ENCODE measurements around the gene C17orf107. TPM values are rescaled to one million over a fixed set of nuclear protein-coding genes. Genes with fewer than 3 reads are reported as not detected.

C17orf107 gene
- total RNA-seq, 1 donor from 2014 or later: 2.3 TPM

DNA sequence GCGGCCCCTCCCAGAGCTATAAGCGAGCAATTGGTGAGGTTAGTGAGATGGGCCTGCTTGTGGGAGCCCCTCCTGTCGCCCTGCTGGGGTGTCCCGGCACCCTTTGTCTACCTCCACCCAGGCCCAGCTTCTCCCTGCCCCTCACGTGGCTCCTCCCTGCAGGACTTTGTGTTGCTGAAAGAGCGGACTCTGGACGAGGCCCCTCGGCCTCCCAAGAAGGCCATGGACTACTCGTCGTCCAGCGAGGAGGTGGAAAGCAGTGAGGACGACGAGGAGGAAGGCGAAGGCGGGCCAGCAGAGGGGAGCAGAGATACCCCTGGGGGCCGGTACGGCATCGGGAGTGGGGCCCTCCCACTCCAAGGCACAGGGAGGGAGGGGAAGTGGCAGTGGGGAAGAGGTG, 6.1 kb upstream of the C17orf107 start:
- Histone ChIP-seq H3K27me3 (ENCODE audit: control insufficient read depth, insufficient read depth, low read length) (no peaks in the 10 kb centered on the region), H3K4me3 (ENCODE audit: low read depth, low read length) (no peak overlapping the region), H3K36me3 (ENCODE audit: control insufficient read depth, insufficient read depth, low read length) (no peaks in the 10 kb centered on the region)
- DNase-seq (ENCODE audit: low read depth): no peak
- TF ChIP-seq, protein P1, sequence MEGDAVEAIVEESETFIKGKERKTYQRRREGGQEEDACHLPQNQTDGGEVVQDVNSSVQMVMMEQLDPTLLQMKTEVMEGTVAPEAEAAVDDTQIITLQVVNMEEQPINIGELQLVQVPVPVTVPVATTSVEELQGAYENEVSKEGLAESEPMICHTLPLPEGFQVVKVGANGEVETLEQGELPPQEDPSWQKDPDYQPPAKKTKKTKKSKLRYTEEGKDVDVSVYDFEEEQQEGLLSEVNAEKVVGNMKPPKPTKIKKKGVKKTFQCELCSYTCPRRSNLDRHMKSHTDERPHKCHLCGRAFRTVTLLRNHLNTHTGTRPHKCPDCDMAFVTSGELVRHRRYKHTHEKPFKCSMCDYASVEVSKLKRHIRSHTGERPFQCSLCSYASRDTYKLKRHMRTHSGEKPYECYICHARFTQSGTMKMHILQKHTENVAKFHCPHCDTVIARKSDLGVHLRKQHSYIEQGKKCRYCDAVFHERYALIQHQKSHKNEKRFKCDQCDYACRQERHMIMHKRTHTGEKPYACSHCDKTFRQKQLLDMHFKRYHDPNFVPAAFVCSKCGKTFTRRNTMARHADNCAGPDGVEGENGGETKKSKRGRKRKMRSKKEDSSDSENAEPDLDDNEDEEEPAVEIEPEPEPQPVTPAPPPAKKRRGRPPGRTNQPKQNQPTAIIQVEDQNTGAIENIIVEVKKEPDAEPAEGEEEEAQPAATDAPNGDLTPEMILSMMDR (IDR thresholded peaks at IDR 0.05; ENCODE audit: insufficient read depth, low read length, poor library complexity, severe bottlenecking): no peak

DNA sequence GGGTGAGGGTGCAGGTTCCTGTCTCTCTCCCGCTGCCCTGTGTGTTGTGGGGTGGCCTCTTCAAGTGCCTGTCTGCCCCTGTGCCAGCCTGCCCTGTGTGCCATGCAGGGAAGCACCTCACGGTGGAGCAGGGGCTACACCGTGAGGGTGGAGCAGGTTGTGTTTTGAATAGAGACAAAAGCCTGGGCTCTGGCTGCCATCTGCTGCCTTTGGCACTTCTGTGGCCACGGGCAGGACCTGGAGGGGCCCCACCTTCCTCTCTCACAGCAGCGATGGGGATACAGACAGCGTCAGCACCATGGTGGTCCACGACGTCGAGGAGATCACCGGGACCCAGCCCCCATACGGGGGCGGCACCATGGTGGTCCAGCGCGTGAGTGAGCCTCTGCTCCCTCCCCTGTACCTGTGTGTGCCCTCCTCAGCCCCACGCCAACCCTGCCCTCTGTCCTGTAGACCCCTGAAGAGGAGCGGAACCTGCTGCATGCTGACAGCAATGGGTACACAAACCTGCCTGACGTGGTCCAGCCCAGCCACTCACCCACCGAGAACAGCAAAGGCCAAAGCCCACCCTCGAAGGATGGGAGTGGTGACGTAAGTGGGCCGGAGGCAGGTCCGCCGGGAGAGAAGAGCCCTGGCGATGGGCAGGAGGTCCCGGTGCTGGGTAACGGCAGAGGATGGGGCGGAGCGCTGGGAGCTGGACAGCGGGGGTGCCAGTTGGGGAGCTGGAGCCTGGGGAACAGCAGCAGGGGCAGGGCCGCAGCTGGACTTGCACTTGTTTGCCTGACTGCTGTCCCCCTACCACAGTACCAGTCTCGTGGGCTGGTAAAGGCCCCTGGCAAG, 5.4 kb upstream of the C17orf107 start:
- Histone ChIP-seq H3K27me3 (ENCODE audit: control insufficient read depth, insufficient read depth, low read length) (peaks cover 4% of the 10 kb centered on the region), H3K4me3 (ENCODE audit: low read depth, low read length) (no peak overlapping the region), H3K36me3 (ENCODE audit: control insufficient read depth, insufficient read depth, low read length) (no peaks in the 10 kb centered on the region)
- DNase-seq (ENCODE audit: low read depth): no peak
- TF ChIP-seq, protein P1 (IDR thresholded peaks at IDR 0.05; ENCODE audit: insufficient read depth, low read length, poor library complexity, severe bottlenecking): no peak

DNA sequence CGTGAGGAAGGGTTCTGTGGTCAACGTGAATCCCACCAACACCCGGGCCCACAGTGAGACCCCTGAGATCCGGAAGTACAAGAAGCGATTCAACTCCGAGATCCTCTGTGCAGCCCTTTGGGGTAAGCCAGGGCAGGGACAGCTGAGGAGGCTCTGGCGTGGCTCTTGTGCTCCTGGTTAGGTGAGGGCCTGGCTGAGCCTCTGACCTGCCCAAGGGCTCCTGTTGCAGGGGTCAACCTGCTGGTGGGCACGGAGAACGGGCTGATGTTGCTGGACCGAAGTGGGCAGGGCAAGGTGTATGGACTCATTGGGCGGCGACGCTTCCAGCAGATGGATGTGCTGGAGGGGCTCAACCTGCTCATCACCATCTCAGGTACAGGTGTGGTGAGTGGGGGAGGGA, 4.2 kb upstream of the C17orf107 start:
- Histone ChIP-seq H3K36me3 (ENCODE audit: control insufficient read depth, insufficient read depth, low read length) (no peaks in the 10 kb centered on the region), H3K4me3 (ENCODE audit: low read depth, low read length) (no peak overlapping the region), H3K27me3 (ENCODE audit: control insufficient read depth, insufficient read depth, low read length) (peaks cover 15% of the 10 kb centered on the region)
- TF ChIP-seq, protein P1 (IDR thresholded peaks at IDR 0.05; ENCODE audit: insufficient read depth, low read length, poor library complexity, severe bottlenecking): no peak
- no peak for DNase-seq (ENCODE audit: low read depth)

DNA sequence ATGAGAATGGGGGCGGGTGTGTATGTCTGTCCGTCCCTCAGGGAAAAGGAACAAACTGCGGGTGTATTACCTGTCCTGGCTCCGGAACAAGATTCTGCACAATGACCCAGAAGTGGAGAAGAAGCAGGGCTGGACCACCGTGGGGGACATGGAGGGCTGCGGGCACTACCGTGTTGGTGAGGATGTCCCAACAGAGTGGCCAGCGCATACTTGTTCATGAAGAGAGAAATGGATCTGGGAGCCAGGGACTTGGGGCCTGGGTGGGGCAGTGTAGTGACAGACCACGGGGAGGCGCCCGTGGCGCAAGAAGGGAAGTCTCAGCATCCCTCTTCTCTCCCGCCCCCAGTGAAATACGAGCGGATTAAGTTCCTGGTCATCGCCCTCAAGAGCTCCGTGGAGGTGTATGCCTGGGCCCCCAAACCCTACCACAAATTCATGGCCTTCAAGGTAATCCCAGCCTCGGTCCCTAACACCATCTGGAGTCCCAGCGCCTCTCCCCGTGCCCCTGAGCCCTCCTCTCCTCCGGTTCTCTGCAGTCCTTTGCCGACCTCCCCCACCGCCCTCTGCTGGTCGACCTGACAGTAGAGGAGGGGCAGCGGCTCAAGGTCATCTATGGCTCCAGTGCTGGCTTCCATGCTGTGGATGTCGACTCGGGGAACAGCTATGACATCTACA, 3.5 kb upstream of the C17orf107 start:
- H3K4me3 ChIP-seq (ENCODE audit: low read depth, low read length): no peak overlapping the region
- TF ChIP-seq, protein P1 (IDR thresholded peaks at IDR 0.05; ENCODE audit: insufficient read depth, low read length, poor library complexity, severe bottlenecking): peak; percentile 11
- H3K27me3 ChIP-seq (ENCODE audit: control insufficient read depth, insufficient read depth, low read length): peaks cover 22% of the 10 kb centered on the region
- H3K36me3 ChIP-seq (ENCODE audit: control insufficient read depth, insufficient read depth, low read length): no peaks in the 10 kb centered on the region
- DNase-seq (ENCODE audit: low read depth): no peak

DNA sequence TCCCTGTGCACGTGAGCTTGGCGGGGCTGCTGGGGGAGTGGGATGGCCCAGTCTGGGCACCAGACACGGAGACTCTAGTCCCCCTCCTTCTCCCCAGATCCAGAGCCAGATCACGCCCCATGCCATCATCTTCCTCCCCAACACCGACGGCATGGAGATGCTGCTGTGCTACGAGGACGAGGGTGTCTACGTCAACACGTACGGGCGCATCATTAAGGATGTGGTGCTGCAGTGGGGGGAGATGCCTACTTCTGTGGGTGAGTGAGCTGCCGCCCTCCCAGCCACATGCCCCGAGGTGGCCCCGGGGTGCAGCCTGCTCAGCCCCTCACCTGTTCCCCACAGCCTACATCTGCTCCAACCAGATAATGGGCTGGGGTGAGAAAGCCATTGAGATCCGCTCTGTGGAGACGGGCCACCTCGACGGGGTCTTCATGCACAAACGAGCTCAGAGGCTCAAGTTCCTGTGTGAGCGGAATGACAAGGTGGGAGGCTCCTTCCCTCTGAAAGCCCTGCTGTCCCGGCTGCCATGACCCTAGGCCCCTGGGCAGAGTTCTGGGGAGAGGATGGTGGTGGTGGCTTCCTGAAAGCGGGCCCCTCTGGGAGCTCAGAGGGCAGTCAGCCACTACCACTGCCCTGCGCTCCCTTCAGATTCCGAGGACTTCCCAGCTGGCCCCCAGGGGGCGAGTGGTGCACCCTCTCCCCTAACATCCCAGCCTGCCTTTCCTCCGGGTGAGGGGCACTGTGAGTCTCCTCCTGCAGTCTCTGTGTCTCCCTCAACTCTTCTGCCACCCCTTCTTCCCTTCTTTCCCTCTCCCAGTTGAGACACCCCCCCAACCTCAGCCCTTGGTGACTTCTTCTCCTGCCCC, 2.8 kb upstream of the C17orf107 start:
- DNase-seq (ENCODE audit: low read depth): no peak
- Histone ChIP-seq H3K36me3 (ENCODE audit: control insufficient read depth, insufficient read depth, low read length) (no peaks in the 10 kb centered on the region), H3K4me3 (ENCODE audit: low read depth, low read length) (no peak overlapping the region), H3K27me3 (ENCODE audit: control insufficient read depth, insufficient read depth, low read length) (peaks cover 26% of the 10 kb centered on the region)
- TF ChIP-seq, protein P1 (IDR thresholded peaks at IDR 0.05; ENCODE audit: insufficient read depth, low read length, poor library complexity, severe bottlenecking): no peak

All from kidney epithelial cell (primary cell).